Endothelial cell of umbilical vein (primary cell): Measurements from ENCODE around the gene MYOF. TPM values are rescaled to one million over a fixed set of nuclear protein-coding genes. Genes with fewer than 3 reads are reported as not detected.

ENCODE experiments used
- BruUV-seq: library from RNA; stranded (reverse); fragments of 400-500 nt; replicated peaks from 2 replicates; lab custom pipeline; 2021; lab: Mats Ljungman, UMichigan
- CTCF ChIA-PET: fragments of 300-600, 350-600 bp; sonication (Branson Sonifier 250); formaldehyde crosslinking; loops from one replicate; lab custom pipeline; 2021; ENCODE audit warnings: antibody characterized with exemption, inconsistent platforms; lab: Charles Lee
- POLR2A ChIA-PET: fragments of 300-600, 350-600 bp; sonication (Branson Sonifier 250); formaldehyde crosslinking; loops from one replicate; lab custom pipeline; 2021; ENCODE audit warnings: antibody characterized with exemption, inconsistent platforms; lab: Charles Lee
- DNase-seq: peaks from one replicate; pipeline ENCODE4 v3.0.0-alpha.2; 2011; ENCODE audit warnings: low read depth, low spot score
- FAIRE-seq: peaks from 2 replicates; lab custom pipeline; 2011; peaks lifted over from hg19 to GRCh38; lab: Jason Lieb, UNC
- H2AFZ ChIP-seq: 2 replicates; pipeline ENCODE4 v1.6.0; 2012; ENCODE audit warnings: low read depth, low read length, control low read depth, inconsistent platforms
- H3K27ac ChIP-seq: 2 replicates; pipeline ENCODE4 v1.5.1; 2011; ENCODE audit warnings: low read depth, mild to moderate bottlenecking, control low read depth, low read length, moderate library complexity; ENCODE audit not compliant: insufficient read depth
- H3K27me3 ChIP-seq, 2 experiments: 2 replicates each; pipeline versions ENCODE4 v1.6.0 to v1.6.1; 2011; ENCODE audit warnings: low read length in 2 of 2, mixed read lengths in 1 of 2; ENCODE audit not compliant: control insufficient read depth in 2 of 2, insufficient read depth in 2 of 2
- H3K36me3 ChIP-seq, 2 experiments: 2 replicates in 1 of 2; 3 replicates in 1 of 2; pipeline ENCODE4 v1.5.1; 2011; ENCODE audit warnings: low read length in 2 of 2, mild to moderate bottlenecking in 1 of 2, moderate library complexity in 1 of 2; ENCODE audit not compliant: control insufficient read depth in 2 of 2, insufficient read depth in 2 of 2; ENCODE audit errors: extremely low read depth in 1 of 2
- H3K4me1 ChIP-seq: 3 replicates; pipeline ENCODE4 v1.5.1; 2011; ENCODE audit warnings: mild to moderate bottlenecking, low read length; ENCODE audit not compliant: control insufficient read depth, insufficient read depth; ENCODE audit errors: extremely low read depth
- H3K4me2 ChIP-seq: 2 replicates; pipeline ENCODE4 v1.6.1; 2011; ENCODE audit warnings: low read length, control low read depth, mixed read lengths; ENCODE audit not compliant: insufficient read depth
- H3K4me3 ChIP-seq, 3 experiments: fragments of 200-600 bp in 1 of 3; sonication (generic), shearing (Covaris generic) in 1 of 3; replicated peaks in 1 of 3; 2 replicates each; pipeline ENCODE4 v1.5.1; 2011 to 2016; ENCODE audit warnings: control low read depth in 3 of 3, low read length in 3 of 3, mild to moderate bottlenecking in 2 of 3, inconsistent platforms in 1 of 3, low read depth in 1 of 3, moderate library complexity in 1 of 3; ENCODE audit not compliant: insufficient read depth in 1 of 3
- H3K79me2 ChIP-seq: 2 replicates; pipeline ENCODE4 v1.6.0; 2012; ENCODE audit warnings: low read length, inconsistent platforms; ENCODE audit not compliant: control insufficient read depth, insufficient read depth
- H3K9ac ChIP-seq: replicated peaks from 2 replicates; pipeline ENCODE3; 2011; ENCODE audit warnings: low read length, control low read depth; ENCODE audit not compliant: insufficient read depth; ENCODE audit errors: extremely low read depth
- H3K9me1 ChIP-seq: replicated peaks from 3 replicates; pipeline ENCODE4 v1.6.0; 2011; ENCODE audit warnings: mild to moderate bottlenecking, low read length; ENCODE audit not compliant: control insufficient read depth, insufficient read depth; ENCODE audit errors: extremely low read depth
- H3K9me3 ChIP-seq: replicated peaks from 2 replicates; pipeline ENCODE4 v1.5.1; 2012; ENCODE audit warnings: low read length, inconsistent platforms; ENCODE audit not compliant: control insufficient read depth, insufficient read depth
- H4K20me1 ChIP-seq: replicated peaks from 2 replicates; pipeline ENCODE3; 2011; ENCODE audit warnings: mild to moderate bottlenecking, low read length; ENCODE audit not compliant: control insufficient read depth, insufficient read depth; ENCODE audit errors: extremely low read depth
- EZH2 ChIP-seq: IDR thresholded peaks from 2 replicates; pipeline ENCODE4 v1.6.1; 2012; ENCODE audit warnings: borderline replicate concordance, low read depth, mild to moderate bottlenecking, moderate library complexity, low read length, inconsistent platforms; ENCODE audit not compliant: severe bottlenecking
- FOS ChIP-seq: IDR thresholded peaks from 2 replicates; pipeline ENCODE4 v1.6.1; 2011; ENCODE audit warnings: mild to moderate bottlenecking, low read length, moderate library complexity, borderline replicate concordance; ENCODE audit not compliant: insufficient read depth
- GATA2 ChIP-seq: IDR thresholded peaks from 2 replicates; pipeline ENCODE4 v1.7.0; 2011; ENCODE audit warnings: low read depth, mild to moderate bottlenecking, moderate library complexity, mixed read lengths, low read length; ENCODE audit not compliant: insufficient read length, insufficient read depth
- JUN ChIP-seq: IDR thresholded peaks from 2 replicates; pipeline ENCODE4 v1.6.1; 2011; ENCODE audit warnings: borderline replicate concordance, low read depth; ENCODE audit not compliant: insufficient read length, insufficient read depth
- MYC ChIP-seq: IDR thresholded peaks from one replicate; pipeline ENCODE4 v1.6.1; 2011; ENCODE audit warnings: mild to moderate bottlenecking, low read depth, low read length
- POLR2A ChIP-seq: IDR thresholded peaks from 2 replicates; pipeline ENCODE4 v1.6.1; 2012; ENCODE audit warnings: low read depth, mild to moderate bottlenecking, control low read depth, low read length
- POLR2AphosphoS5 ChIP-seq: IDR thresholded peaks from 2 replicates; pipeline ENCODE4 v1.6.1; 2012; ENCODE audit warnings: low read depth, mild to moderate bottlenecking, control low read depth, low read length, moderate library complexity; ENCODE audit not compliant: insufficient read depth
- dilution Hi-C: fragments of 300-500 bp; cut with MboI; formaldehyde crosslinking; loops from one replicate; pipeline ENCODE4 v1.15.0; 2019; ENCODE audit warnings: low sequenced_read_pairs; ENCODE audit not compliant: extremely low pct_ligation_motif_present
- intact Hi-C: fragments of 100-400 bp; cut with micrococcal nuclease; formaldehyde crosslinking; loops from one replicate; pipeline ENCODE4 v1.10.0; 2022
- polyA plus RNA-seq, 4 experiments: library from polyadenylated mRNA; depleted of rRNA in 3 of 4; stranded (reverse) in 3 of 4; unstranded in 1 of 4; fragments of >200 nt; gene quantifications; 2 replicates each; pipeline versions ENCODE4 v1.2.1 to v1.2.3, GENCODE V29; 2011 to 2012; ENCODE audit warnings: missing spikeins in 1 of 4
- total RNA-seq: library from RNA; stranded (reverse); gene quantifications from 2 replicates; pipeline ENCODE4 v1.2.3, GENCODE V29; 2021
- TF ChIP-seq, protein P1 (sequence below): IDR thresholded peaks from 2 replicates; pipeline ENCODE4 v1.6.1; 2011; ENCODE audit not compliant: insufficient read depth, insufficient read length
- TF ChIP-seq, protein P2 (sequence below), 2 donors: IDR thresholded peaks; 1 replicate in 1 of 2; 2 replicates in 1 of 2; pipeline ENCODE4 v1.5.1; 2011; ENCODE audit warnings: low read length in 2 of 2, mild to moderate bottlenecking in 2 of 2, moderate library complexity in 2 of 2, control low read depth in 1 of 2, inconsistent platforms in 1 of 2, low read depth in 1 of 2; ENCODE audit not compliant: insufficient read depth in 1 of 2; ENCODE audit errors: extremely low read depth in 1 of 2

Gene MYOF
- total and polyA plus RNA-seq, 2 donors (not counting 3 experiments of a cell fraction or from before 2014, with no cell fraction given), result 98.4 to 379 TPM

DNA sequence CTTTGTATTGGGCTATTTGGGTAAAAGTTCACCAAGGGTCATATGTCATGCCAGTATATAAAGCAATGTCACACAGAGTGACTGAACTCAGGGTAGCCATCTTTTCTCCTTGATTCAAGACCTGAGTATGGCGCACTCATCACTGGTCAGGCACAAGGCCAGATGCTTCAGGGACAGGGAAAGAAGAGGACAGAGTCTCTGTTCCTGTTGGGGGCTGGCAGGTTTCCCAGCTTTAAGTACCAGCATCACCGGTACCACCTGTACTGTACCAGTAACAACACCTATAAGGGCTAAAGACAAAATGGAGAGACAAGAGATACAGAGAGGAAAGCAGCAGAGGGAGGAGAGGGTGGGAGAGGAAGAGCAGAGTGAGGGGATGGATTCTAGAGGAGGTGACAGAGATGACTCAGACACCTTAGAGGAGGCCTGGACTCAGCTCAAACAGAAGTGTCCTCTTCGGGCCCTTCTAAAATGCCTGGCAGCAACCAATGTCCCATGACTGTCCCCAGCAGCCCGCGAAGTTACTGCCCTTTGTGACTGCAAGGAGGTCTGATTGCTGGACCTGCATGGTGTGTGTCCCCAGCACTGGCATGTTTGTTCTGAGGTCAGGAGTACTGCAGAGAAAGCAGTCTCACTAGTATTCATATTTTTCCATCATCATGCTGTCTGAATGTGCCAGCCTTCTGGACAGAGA is 191.3 kb downstream of the MYOF start:
- BruUV-seq, result no TSS peak
- Histone ChIP-seq H3K27ac (no peak overlapping the region), H3K4me2 (no peak overlapping the region), H3K27me3 (no peaks in the 10 kb centered on the region), H3K9me1 (no peaks in the 10 kb centered on the region), H3K9me3 (no peaks in the 10 kb centered on the region), H3K4me1 (peaks cover 2% of the 10 kb centered on the region), H2AFZ (no peak overlapping the region), H3K36me3 (no peaks in the 10 kb centered on the region), H4K20me1 (no peaks in the 10 kb centered on the region), H3K79me2 (no peaks in the 10 kb centered on the region), H3K4me3 (no peak overlapping the region), H3K9ac (no peak overlapping the region)
- ChIA-PET POLR2A (no interaction called here), CTCF (interaction anchor here (0.6 to 3.3 kb wide), 10 partner anchors 11 to 284 kb away, joined by 3 to 44 read pairs (median 4); no protein-coding TSS in a partner anchor)
- intact Hi-C loops, result no loop called here
- no peak for FAIRE-seq
- no peak for DNase-seq
- dilution Hi-C loops, result loop anchor here (25.0 kb wide), 1 partner anchor 179 kb away; no protein-coding TSS in a partner anchor
- TF ChIP-seq GATA2 (no peak), JUN (no peak), EZH2 (no peak), POLR2AphosphoS5 (no peak), MYC (no peak), FOS (no peak), POLR2A (no peak)
- TF ChIP-seq, protein P1, sequence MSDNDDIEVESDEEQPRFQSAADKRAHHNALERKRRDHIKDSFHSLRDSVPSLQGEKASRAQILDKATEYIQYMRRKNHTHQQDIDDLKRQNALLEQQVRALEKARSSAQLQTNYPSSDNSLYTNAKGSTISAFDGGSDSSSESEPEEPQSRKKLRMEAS, result no peak
- TF ChIP-seq, protein P2, sequence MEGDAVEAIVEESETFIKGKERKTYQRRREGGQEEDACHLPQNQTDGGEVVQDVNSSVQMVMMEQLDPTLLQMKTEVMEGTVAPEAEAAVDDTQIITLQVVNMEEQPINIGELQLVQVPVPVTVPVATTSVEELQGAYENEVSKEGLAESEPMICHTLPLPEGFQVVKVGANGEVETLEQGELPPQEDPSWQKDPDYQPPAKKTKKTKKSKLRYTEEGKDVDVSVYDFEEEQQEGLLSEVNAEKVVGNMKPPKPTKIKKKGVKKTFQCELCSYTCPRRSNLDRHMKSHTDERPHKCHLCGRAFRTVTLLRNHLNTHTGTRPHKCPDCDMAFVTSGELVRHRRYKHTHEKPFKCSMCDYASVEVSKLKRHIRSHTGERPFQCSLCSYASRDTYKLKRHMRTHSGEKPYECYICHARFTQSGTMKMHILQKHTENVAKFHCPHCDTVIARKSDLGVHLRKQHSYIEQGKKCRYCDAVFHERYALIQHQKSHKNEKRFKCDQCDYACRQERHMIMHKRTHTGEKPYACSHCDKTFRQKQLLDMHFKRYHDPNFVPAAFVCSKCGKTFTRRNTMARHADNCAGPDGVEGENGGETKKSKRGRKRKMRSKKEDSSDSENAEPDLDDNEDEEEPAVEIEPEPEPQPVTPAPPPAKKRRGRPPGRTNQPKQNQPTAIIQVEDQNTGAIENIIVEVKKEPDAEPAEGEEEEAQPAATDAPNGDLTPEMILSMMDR (IDR thresholded peaks at IDR 0.05; ENCODE audit: extremely low read depth in 1 of 2, insufficient read depth in 1 of 2, low read depth in 1 of 2, low read length in 2 of 2), result no peak
